ENCODE measurements around the gene AFDN.

AFDN gene

DNA sequence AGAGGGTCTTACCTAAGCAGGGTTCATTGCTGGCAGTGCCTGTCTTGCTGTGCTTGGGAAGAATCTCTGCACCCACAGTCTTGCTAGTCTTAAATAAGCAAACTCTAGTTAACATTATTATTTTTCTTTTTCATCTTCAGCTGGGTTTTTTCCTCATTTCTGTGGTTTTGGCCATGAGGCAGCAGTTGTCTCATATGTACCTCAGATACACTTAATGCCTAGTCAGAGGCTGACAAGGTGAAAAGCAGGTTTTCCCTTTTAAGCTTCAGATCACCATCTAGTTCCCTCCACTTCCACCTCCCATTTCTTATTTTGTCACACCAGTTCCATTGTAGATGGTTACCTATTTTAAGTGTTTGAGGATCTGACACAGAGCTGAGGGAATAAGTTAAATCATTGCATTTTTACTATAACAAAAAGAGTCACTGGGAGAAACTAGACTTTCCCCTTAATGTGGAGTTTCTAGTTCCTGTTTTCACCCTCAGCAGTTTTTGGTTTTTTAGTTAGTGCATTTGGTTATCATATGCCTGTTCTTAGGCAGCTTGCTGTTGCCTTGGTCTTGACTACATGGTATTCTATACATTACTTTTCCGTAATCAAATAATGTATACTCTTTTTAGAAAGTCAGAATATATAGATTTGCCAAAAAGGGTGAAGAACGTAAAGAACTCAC lies 46.0 kb downstream of the AFDN start:
- Histone ChIP-seq H3K36me3 (ENCODE audit: control insufficient read depth, insufficient read depth, low read length) (peaks cover 5% of the 10 kb centered on the region), H3K9ac (ENCODE audit: low read depth, low read length) (no peak overlapping the region), H3K4me1 (ENCODE audit: control insufficient read depth, insufficient read depth, low read length) (no peaks in the 10 kb centered on the region), H3K27me3 (ENCODE audit: control insufficient read depth, insufficient read depth, low read length) (no peaks in the 10 kb centered on the region), H3K9me3 (ENCODE audit: control insufficient read depth, insufficient read depth, low read length) (no peaks in the 10 kb centered on the region), H3K4me3 (ENCODE audit: low read depth, low read length) (no peak overlapping the region)

DNA sequence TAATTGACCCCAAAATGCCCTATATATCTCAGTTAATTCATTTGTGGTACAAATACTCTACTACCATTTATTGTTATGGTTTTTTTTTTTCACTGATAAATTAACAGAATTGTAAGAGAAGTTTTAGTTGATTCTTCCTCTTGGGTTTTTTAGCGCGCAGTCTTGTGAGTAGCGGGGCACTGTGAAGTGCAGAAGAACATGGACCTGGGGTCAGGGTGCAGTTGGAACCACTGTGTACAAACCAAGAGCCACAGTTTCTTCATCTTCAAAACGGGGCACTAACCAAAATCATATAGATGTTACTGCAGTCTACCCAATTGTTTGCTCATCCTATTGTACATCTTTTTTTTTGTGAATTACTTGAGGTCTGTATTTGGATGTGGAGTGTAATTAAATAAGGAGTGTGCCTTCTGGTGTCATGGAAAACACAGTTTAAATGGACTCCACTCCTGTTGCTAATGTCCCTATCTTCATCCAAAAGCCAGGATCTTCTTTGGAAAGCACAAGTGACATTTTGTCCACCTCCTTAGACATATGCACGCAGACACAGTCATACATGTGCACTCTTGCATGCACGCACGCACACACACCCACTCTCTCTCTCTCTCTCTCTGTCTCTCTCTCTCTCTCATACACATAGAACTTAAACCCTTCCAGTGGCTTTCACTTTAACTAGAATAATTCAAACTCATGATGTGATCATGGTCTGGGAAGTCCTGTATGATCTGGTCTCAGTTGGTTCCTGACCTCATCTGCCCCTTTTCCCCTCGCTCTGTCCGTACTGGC lies 51.5 kb downstream of the AFDN start:
- H3K27me3 ChIP-seq (ENCODE audit: control insufficient read depth, insufficient read depth, low read length), result no peaks in the 10 kb centered on the region
- H3K4me1 ChIP-seq (ENCODE audit: control insufficient read depth, insufficient read depth, low read length), result no peaks in the 10 kb centered on the region
- H3K9me3 ChIP-seq (ENCODE audit: control insufficient read depth, insufficient read depth, low read length), result no peaks in the 10 kb centered on the region
- no peak overlapping the region for H3K4me3 ChIP-seq (ENCODE audit: low read depth, low read length)
- H3K9ac ChIP-seq (ENCODE audit: low read depth, low read length), result no peak overlapping the region
- H3K36me3 ChIP-seq (ENCODE audit: control insufficient read depth, insufficient read depth, low read length), result no peaks in the 10 kb centered on the region

DNA sequence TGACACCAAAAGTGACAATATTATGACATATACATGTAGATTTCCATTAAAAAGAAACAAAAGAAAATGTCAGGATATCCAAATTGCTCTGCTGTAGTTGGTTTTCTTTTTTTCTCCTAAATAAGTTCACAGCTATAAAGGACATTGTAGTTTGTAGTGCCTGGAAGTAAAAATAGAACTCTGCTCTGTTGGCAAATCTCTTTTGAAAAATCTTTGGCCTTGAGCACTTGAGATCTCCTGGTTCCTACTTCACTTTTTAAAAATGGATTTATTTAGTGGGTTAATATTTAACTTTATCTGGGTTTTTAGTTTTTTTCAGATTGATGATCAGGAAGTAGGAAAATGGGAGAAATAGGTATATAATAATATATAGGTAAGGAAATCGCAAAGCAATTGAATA lies 52.9 kb downstream of the AFDN start:
- no peaks in the 10 kb centered on the region for H3K4me1 ChIP-seq (ENCODE audit: control insufficient read depth, insufficient read depth, low read length)
- H3K9ac ChIP-seq (ENCODE audit: low read depth, low read length), result no peak overlapping the region
- H3K4me3 ChIP-seq (ENCODE audit: low read depth, low read length), result no peak overlapping the region
- H3K9me3 ChIP-seq (ENCODE audit: control insufficient read depth, insufficient read depth, low read length), result no peaks in the 10 kb centered on the region
- no peaks in the 10 kb centered on the region for H3K36me3 ChIP-seq (ENCODE audit: control insufficient read depth, insufficient read depth, low read length)
- H3K27me3 ChIP-seq (ENCODE audit: control insufficient read depth, insufficient read depth, low read length), result no peaks in the 10 kb centered on the region

DNA sequence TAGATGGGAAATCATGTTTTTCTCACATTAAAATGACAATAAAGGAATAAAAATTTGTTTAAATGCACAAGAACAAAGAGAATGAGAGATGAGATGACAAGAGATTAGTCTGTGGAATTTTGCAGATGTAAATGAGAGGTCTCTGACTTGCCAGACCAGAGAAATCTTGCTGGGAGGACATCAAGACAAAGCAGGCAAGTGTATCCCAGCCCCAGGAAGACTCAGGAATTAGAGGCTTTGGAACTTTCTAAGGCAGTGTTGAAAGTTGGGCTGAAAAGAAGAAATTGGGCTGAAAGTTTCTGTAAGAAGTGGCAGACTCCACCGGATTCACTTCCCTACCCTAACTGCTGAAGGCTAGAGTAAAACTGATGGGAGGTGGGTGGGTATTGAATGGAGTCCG lies 54.6 kb downstream of the AFDN start:
- no peaks in the 10 kb centered on the region for H3K9me3 ChIP-seq (ENCODE audit: control insufficient read depth, insufficient read depth, low read length)
- H3K4me3 ChIP-seq (ENCODE audit: low read depth, low read length), result no peak overlapping the region
- H3K36me3 ChIP-seq (ENCODE audit: control insufficient read depth, insufficient read depth, low read length), result no peaks in the 10 kb centered on the region
- no peaks in the 10 kb centered on the region for H3K27me3 ChIP-seq (ENCODE audit: control insufficient read depth, insufficient read depth, low read length)
- no peaks in the 10 kb centered on the region for H3K4me1 ChIP-seq (ENCODE audit: control insufficient read depth, insufficient read depth, low read length)
- H3K9ac ChIP-seq (ENCODE audit: low read depth, low read length), result no peak overlapping the region

DNA sequence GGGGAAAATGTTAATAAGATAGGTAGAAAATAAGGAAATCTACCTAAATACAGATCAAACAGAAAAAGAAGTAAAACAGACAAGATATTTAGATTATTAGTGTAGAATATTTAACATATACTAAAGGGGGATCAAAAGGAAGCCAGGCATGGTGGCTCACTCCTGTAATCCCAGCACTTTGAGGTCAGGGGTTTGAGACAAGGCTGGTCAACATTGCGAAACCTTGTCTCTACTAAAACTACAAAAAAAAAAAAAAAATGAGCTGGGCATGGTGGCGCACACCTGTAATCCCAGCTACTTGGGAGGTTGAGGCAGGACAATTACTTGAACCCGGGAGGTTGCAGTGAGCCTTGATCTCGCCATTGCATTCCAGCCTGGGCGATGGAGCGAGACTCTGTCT lies 55.5 kb downstream of the AFDN start:
- Histone ChIP-seq H3K27me3 (ENCODE audit: control insufficient read depth, insufficient read depth, low read length) (no peaks in the 10 kb centered on the region), H3K9me3 (ENCODE audit: control insufficient read depth, insufficient read depth, low read length) (no peaks in the 10 kb centered on the region), H3K36me3 (ENCODE audit: control insufficient read depth, insufficient read depth, low read length) (no peaks in the 10 kb centered on the region), H3K9ac (ENCODE audit: low read depth, low read length) (no peak overlapping the region), H3K4me1 (ENCODE audit: control insufficient read depth, insufficient read depth, low read length) (no peaks in the 10 kb centered on the region), H3K4me3 (ENCODE audit: low read depth, low read length) (no peak overlapping the region)

DNA sequence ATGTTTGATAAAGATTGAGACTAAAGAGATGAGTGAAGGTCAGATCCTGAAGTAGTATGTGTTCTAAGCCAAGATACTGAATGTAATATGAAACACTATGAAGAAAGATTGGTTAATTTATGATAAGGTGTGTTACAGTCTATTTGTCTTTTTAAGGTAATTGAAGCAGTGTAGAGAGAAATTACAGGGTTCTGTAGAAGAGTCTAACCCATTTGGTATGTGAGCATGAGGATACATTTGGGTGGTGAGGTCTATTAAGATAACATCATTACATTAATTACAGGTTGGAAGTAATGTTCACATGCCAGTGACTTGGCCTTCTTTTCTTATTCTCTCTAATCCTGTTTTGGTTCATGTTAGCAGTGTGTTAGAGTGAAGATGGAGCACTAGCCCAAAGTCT lies 61.4 kb downstream of the AFDN start:
- Histone ChIP-seq H3K9me3 (ENCODE audit: control insufficient read depth, insufficient read depth, low read length) (no peaks in the 10 kb centered on the region), H3K4me3 (ENCODE audit: low read depth, low read length) (no peak overlapping the region), H3K27me3 (ENCODE audit: control insufficient read depth, insufficient read depth, low read length) (no peaks in the 10 kb centered on the region), H3K9ac (ENCODE audit: low read depth, low read length) (no peak overlapping the region), H3K36me3 (ENCODE audit: control insufficient read depth, insufficient read depth, low read length) (no peaks in the 10 kb centered on the region), H3K4me1 (ENCODE audit: control insufficient read depth, insufficient read depth, low read length) (peaks cover 13% of the 10 kb centered on the region)

DNA sequence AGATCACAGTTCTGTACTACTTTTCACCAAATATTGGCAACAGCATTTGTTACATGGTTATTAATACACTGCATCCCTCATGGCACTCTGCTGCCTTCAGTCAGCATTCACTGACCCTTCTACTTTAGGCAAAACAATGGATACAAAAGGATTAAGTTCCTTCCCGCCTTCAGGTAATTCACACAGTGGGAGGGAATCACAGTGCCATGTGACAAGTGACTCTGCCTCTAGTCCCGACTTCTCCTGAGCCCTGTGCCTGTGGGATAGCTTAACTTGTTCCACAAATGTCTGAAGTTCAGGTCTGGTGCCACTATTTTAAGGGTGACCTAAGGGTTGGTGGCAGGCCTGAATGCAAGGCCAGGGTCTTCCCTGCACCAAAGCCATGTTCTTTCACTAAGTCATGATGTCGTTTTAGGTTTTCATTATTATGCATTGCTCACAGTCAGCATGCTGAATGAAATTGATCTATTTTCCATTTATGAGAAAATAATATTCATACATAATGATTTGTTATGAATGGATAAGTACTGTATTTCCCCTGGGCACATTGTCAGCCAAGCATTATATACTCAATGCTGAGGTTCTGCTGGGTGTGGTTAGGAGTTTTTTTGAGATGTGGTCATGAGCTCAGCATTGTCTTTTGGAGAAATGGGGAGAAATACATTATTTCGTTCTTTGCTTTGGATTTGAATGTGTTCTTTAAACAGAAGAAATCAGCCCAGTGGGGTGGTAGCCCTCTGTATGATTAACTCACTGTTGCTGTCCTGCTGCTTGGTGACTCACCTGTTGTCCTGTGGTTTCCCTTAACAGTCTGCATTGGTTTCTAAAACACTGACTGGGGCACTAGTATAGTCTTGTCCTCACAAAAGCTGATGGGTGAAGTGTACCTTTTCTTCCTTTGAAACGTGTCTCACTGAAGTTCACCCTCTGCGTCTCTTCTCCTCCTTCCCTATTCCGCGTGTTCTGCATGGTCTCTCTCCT lies 66.4 kb downstream of the AFDN start:
- peak overlapping the region; percentile 9 for H3K9ac ChIP-seq (ENCODE audit: low read depth, low read length)
- H3K4me3 ChIP-seq (ENCODE audit: low read depth, low read length), result peak overlapping the region; percentile 23
- H3K9me3 ChIP-seq (ENCODE audit: control insufficient read depth, insufficient read depth, low read length), result no peaks in the 10 kb centered on the region
- H3K4me1 ChIP-seq (ENCODE audit: control insufficient read depth, insufficient read depth, low read length), result peaks cover 22% of the 10 kb centered on the region
- H3K36me3 ChIP-seq (ENCODE audit: control insufficient read depth, insufficient read depth, low read length), result peaks cover 5% of the 10 kb centered on the region
- no peaks in the 10 kb centered on the region for H3K27me3 ChIP-seq (ENCODE audit: control insufficient read depth, insufficient read depth, low read length)

DNA sequence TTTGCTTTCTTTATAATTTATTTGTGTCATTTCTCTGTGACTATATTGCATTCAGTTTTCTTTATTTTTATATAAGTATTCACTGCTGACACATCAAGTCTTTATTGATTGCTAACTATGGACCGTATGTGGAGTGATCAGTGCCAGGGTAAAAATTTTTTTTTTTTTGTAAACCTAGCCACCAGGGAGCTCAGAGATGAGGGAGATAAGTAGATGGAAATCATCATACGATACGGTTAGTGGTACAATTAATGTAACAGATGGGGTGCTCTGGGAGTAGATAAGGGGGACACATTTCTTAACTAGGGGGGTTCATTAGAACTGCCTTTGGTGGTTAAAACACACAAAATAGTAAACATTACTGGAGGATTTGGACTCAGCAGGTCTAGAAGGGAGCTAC lies 68.3 kb downstream of the AFDN start:
- H3K9ac ChIP-seq (ENCODE audit: low read depth, low read length), result no peak overlapping the region
- no peak overlapping the region for H3K4me3 ChIP-seq (ENCODE audit: low read depth, low read length)
- peaks cover 5% of the 10 kb centered on the region for H3K36me3 ChIP-seq (ENCODE audit: control insufficient read depth, insufficient read depth, low read length)
- H3K27me3 ChIP-seq (ENCODE audit: control insufficient read depth, insufficient read depth, low read length), result no peaks in the 10 kb centered on the region
- H3K4me1 ChIP-seq (ENCODE audit: control insufficient read depth, insufficient read depth, low read length), result peaks cover 22% of the 10 kb centered on the region
- no peaks in the 10 kb centered on the region for H3K9me3 ChIP-seq (ENCODE audit: control insufficient read depth, insufficient read depth, low read length)

DNA sequence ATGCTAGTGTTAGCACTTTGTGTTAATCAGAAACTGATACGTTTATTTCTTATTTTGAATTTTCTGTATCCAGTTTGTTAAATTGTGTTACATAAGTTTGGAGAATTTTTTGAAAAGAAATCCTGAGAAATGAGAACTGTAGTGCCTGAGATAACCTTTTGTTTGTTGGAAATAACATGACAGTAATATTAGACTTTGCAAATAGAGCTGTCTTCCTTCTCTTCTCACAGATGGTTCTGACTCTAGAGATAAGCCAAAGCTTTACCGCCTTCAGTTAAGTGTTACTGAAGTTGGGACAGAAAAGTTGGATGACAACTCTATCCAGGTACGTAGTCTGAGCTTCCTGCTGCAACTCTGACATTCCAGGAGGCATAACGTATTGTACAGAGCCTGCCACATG lies 69.9 kb downstream of the AFDN start:
- Histone ChIP-seq H3K27me3 (ENCODE audit: control insufficient read depth, insufficient read depth, low read length) (no peaks in the 10 kb centered on the region), H3K4me1 (ENCODE audit: control insufficient read depth, insufficient read depth, low read length) (peaks cover 22% of the 10 kb centered on the region), H3K4me3 (ENCODE audit: low read depth, low read length) (no peak overlapping the region), H3K9ac (ENCODE audit: low read depth, low read length) (no peak overlapping the region), H3K36me3 (ENCODE audit: control insufficient read depth, insufficient read depth, low read length) (peaks cover 5% of the 10 kb centered on the region), H3K9me3 (ENCODE audit: control insufficient read depth, insufficient read depth, low read length) (no peaks in the 10 kb centered on the region)

DNA sequence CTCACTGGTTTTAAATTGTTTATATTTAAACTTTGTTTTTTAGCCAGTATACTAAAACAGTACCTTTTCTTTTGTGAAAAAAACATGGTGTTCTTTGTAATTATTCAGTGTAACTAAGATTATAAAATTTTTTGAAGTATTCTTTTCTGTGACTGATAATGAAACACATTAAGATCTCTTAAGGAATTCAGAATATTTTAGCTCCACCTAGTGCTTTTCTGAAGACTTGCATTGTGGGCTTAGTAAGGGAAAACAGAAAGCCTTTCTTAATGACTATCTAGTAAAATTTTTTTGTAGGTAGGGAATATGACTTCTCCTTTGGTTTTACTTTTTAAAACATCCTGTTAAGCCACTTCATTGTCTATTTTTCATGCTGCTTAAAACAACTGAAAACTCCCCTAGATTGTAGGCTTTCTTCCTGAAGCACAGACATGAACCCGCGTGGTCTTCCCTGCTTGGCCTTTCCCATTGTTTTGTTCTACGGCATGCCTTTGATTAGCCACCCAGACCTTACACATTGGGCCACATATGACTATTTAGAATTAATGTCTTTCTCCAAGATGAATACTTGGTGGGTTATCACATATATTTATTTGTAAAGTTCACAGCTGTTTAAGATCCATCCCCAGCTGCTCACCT lies 72.1 kb downstream of the AFDN start:
- Histone ChIP-seq H3K9ac (ENCODE audit: low read depth, low read length) (no peak overlapping the region), H3K36me3 (ENCODE audit: control insufficient read depth, insufficient read depth, low read length) (peaks cover 5% of the 10 kb centered on the region), H3K9me3 (ENCODE audit: control insufficient read depth, insufficient read depth, low read length) (no peaks in the 10 kb centered on the region), H3K4me3 (ENCODE audit: low read depth, low read length) (no peak overlapping the region), H3K4me1 (ENCODE audit: control insufficient read depth, insufficient read depth, low read length) (peaks cover 2% of the 10 kb centered on the region), H3K27me3 (ENCODE audit: control insufficient read depth, insufficient read depth, low read length) (no peaks in the 10 kb centered on the region)

DNA sequence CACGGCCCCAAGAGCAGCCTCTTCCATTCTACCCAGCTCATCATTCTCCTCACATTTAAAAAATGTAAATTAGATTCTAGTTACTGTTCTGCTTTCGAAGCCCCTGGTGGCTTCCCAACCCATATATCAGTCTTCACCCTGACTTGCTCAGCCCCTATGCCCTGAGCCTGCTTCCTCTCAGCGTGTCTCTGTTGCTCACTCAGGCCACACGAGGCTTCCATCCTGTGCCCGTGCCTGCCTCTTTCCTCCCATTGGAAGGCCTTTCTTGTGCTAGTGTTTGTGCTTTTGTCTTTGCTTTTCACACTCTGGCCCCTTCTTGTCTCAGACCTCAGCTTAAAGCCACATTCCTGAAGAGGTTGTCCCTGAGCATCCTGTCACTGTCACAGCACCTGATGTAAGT lies 78.1 kb downstream of the AFDN start:
- H3K36me3 ChIP-seq (ENCODE audit: control insufficient read depth, insufficient read depth, low read length), result no peaks in the 10 kb centered on the region
- H3K4me1 ChIP-seq (ENCODE audit: control insufficient read depth, insufficient read depth, low read length), result no peaks in the 10 kb centered on the region
- no peak overlapping the region for H3K9ac ChIP-seq (ENCODE audit: low read depth, low read length)
- H3K4me3 ChIP-seq (ENCODE audit: low read depth, low read length), result no peak overlapping the region
- no peaks in the 10 kb centered on the region for H3K9me3 ChIP-seq (ENCODE audit: control insufficient read depth, insufficient read depth, low read length)
- H3K27me3 ChIP-seq (ENCODE audit: control insufficient read depth, insufficient read depth, low read length), result no peaks in the 10 kb centered on the region
